NCI-H345 (cell line): Measurements from ENCODE around the gene SSX5.
"Not testable (repeated sequence)": the region's sequence is repeated elsewhere in the genome, so short reads cannot be mapped to it uniquely, and the experiment has no call there.

Source experiments
- DNase-seq: peaks from one replicate; lab custom pipeline; 2025; lab: John Stamatoyannopoulos, UW

SSX5 gene, protein sequence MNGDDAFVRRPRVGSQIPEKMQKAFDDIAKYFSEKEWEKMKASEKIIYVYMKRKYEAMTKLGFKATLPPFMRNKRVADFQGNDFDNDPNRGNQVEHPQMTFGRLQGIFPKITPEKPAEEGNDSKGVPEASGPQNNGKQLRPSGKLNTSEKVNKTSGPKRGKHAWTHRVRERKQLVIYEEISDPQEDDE

GRCh38 chrX:48196745-48197201, at the start of gene SSX5:
Gene SSX5, minus strand, starts transcription at chrX:48196795. Its CDS starts 1,437 bp downstream, at chrX:48195358.
- no peak for DNase-seq

DNA sequence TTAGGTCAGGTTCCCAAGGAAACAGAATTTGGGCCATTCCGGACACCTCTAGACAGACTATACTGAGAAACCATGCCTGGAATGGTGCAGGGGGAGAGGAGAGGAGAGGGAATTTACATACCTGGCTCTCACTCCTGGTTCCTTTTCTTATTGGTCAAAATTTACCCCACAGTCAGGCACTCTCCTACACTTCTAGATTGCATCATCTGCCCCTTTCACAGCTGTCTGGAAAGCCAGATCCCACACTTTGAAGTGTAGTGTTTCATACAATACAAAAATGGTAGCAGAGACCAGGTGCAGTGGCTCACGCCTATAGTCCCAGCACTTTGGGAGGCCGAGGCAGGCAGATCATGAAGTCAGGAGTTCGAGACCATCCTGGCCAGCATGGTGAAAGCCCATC, 27.6 kb upstream of the SSX5 start:
- not testable (repeated sequence) for DNase-seq

DNA sequence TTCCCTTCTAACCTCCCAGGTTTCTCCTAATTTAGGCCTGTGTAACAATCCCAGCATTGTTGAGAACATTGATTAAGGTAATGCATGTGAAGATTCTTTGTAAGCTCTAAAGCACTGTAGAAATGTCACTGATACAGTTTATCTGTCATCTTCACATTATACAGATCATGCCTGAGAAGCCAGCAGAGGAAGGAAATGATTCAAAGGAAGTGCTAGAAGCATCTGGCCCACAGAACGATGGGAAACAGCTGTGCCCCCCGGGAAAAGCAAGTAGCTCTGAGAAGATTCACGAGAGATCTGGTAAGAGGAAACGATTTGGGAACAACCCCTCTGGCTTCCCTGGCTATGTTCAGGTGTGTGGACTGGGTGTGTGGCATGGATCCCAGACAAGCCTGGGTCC, 17.7 kb upstream of the SSX5 start:
- not testable (repeated sequence) for DNase-seq

- not testable (repeated sequence) for DNase-seq
Measured at GRCh38 chrX:48190024-48190423, 6.6 kb downstream of the SSX5 start.

- DNase-seq = not testable (repeated sequence)
Measured at GRCh38 chrX:48181882-48182281, 14.7 kb downstream of the SSX5 start.

GRCh38 chrX:48180811-48181210, 15.8 kb downstream of the SSX5 start:
- DNase-seq = no peak

DNA sequence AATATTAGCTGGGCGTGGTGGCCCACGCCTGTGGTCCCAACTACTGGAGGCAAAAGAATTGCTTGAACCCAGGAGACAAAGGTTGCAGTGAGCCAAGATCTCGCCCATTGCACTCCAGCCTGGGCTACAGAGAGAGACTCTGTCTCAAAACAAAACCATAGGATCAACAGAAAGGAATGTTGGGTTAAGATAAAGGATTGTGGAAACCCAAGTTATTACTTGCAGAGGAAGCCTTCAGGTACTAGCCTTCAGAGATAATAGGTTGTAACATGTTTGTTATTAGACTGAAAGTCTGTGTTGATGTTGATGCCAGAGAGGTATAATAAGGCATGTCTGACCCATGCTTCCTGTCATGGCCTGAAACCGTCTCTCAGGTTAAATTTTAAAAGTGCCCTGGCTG, 16.9 kb downstream of the SSX5 start:
- no peak for DNase-seq

DNA sequence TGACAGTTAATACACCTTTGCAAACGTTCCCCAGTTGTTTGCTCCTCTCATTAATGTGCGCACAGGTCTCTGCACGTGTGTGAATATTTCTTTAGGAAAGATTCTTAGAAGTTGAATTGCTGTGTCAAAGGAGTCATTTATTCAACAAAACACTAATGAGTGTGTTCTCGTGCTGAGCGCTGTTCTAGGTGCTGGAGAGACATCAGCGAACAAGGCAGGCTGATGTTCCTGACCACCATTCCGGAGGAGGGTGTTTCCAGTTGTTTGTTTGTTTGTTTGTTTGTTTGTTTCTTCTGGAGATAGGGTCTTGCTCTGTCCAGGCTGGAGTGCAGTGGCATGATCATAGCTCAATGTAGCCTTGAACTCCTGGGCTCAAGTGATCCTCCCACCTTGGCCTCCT, 30.3 kb downstream of the SSX5 start:
- not testable (repeated sequence) for DNase-seq

DNA sequence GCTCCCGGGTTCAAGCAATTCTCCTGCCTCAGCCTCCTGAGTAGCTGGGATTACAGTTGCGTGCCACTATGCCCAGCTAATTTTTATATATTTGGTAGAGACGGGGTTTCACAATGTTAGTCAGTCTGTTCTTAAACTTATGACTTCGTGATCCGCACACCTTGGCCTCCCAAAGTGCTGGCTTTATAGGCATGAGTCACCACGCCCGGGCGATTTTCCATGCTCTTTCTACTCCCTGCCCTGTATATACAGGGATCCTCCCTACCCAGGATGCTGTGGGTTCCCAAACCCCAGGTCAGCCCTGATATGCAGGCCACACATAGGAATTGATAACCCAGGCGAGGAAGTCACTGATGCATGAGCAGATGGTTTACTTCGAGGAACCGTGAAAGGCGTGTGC, 31.4 kb downstream of the SSX5 start:
- no peak for DNase-seq

DNA sequence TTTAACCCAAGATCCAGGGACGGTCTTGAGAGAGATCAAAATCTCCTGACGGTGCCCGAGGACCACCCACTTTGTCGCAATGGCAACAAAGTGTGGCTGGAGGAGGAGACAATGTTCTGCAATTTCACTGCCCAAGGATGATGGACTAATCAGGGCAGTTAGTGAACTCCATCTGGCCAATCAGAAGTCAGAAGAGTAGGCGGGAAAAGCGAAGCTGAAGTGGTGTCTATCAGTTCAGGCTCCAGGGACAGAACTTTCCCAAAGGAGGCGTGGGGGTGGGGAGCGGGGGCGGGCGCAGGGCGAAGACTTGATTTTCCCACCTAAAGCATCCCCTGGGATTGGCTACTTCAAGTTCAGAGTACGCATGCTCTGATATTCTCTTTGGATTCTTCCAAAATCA, 40.6 kb downstream of the SSX5 start:
- DNase-seq = no peak

DNA sequence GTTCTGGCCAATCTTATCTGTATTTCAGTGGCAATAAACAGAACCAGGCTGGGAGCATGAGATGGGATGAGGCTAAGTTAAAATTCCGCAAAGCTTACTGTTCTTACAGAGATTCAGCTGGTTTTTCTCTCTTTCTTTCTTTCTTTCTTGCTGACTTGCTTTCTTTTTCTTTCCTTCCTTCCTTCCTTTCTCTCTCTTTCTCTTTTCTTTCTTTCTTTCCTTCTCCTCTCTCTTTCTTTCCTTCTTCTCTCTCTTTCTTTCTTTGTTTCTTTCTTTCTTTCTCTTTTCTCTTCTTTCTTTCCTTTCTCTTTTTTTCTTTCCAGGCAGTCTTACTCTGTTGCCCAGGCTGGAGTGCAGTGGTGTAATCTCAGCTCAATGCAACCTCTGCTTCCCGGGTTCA, 41.8 kb downstream of the SSX5 start:
- DNase-seq = no peak

GRCh38 chrX:48153769-48154168, 42.8 kb downstream of the SSX5 start:
- no peak for DNase-seq

DNA sequence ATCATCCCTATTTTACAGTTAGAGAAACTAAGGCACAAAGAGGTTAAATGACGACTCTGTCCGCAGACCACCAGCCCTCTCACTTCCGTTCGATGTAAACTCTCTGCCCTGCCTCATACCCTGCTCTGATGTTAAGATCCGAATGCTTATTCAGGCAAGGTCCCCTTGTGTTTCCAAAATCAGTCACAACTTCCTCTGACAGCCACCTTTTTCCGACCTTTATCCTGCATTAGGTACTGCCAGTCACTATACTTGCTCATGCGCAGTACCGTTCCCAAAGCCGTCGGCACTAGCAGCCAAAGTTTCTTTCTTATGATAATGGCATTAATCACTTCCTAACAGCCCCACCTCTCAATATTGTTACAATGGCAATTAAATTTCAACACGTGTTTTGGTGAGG, 53.9 kb downstream of the SSX5 start:
- not testable (repeated sequence) for DNase-seq

DNA sequence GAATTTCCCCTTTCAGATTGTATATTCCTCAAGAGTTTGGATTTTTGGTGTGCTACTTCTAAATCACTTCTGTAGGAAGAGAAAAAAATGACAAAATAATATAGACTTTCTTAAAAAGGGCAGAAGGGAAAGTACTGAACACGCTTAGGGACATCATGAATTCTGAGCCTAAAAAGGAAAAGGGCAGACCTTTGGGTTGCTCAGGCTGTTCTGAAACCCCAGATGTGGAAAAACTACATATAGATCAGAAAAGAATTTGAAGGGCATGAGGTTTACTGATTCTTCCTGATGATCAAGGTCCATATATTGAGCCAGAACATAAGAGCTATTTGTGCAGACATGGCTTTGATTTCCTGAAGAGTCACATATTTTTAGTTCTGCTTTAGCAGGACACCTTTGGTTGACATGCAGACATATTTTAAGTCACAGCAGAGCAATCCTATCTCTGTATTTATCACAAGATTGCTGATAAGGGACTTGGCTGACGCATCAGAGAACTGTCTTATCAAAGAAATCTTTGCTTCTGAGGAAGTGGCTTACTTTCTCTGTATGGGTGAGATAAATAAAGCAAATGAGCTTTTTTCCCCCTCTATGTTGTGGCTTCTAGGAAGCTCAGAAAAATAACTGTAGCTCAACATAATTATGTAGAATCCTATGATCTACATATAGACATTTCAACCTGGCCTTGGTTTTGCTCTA, 54.6 kb downstream of the SSX5 start:
- DNase-seq = not testable (repeated sequence)

GRCh38 chrX:48139076-48139475, 57.5 kb downstream of the SSX5 start:
- not testable (repeated sequence) for DNase-seq
